ENCODE results near the gene CORO2A.

The CORO2A gene

DNA sequence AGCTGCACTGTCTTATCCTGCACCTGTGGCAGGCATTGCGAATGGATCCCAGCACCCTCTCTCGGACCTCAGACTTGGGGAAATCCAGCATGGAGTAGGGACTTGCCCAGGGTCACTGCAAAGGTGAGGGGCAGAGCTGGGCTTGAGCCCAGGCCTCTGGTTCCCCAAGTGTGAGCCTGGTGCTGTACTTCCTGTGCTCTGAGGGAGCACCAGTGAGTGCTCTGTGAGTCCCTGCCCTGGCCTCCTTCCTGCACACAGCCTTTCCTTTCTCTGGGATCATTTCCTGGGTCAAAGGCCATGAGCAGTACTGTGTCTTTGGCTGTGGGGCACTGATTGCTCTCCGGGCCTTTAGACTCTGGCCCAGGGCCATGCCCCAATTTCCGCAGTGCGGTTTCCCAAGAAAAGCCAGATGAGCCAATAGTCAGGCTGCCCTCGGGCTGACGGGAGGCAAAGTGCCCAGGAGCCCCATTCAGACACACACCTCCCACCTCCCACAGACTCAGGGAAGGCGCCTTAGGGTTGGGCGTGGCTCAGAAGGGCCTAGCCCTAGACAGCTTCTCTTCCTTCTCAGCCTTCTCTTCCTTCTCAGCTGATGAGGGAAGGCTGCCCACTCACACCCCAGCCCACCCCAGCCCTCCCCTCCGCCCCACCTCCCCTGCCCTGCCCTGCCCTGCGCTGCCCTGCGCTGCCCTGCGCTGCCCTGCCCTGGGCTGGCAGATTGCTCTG, 50.1 kb downstream of the CORO2A start:
- DNase-seq (ENCODE audit: low read depth), result no peak
- TF ChIP-seq, protein P1, sequence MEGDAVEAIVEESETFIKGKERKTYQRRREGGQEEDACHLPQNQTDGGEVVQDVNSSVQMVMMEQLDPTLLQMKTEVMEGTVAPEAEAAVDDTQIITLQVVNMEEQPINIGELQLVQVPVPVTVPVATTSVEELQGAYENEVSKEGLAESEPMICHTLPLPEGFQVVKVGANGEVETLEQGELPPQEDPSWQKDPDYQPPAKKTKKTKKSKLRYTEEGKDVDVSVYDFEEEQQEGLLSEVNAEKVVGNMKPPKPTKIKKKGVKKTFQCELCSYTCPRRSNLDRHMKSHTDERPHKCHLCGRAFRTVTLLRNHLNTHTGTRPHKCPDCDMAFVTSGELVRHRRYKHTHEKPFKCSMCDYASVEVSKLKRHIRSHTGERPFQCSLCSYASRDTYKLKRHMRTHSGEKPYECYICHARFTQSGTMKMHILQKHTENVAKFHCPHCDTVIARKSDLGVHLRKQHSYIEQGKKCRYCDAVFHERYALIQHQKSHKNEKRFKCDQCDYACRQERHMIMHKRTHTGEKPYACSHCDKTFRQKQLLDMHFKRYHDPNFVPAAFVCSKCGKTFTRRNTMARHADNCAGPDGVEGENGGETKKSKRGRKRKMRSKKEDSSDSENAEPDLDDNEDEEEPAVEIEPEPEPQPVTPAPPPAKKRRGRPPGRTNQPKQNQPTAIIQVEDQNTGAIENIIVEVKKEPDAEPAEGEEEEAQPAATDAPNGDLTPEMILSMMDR (IDR thresholded peaks at IDR 0.05; ENCODE audit: control insufficient read depth, extremely low read depth, insufficient read depth), result no peak
- no peak overlapping the region for H3K4me3 ChIP-seq (ENCODE audit: low read depth, low read length)

DNA sequence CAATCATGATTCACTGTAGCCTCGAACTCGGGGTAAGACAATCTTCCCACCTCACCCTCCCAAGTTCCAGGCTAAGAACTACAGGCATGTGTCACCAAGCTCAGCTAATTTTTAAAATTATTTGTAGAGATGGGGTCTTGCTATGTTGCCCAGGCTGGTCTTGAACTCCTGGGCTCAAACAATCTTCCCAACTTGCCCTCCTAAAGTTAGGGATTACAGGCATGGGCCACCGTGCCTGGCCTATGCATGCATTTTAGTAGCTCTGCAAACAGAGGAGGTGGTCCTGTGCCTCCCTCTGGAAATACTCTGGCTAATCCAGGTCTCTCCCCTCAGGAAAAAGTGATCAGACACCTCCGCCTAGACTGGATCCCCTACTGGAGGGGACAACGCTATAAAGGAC, 51.9 kb downstream of the CORO2A start:
- no peak for DNase-seq (ENCODE audit: low read depth)
- TF ChIP-seq, protein P1 (IDR thresholded peaks at IDR 0.05; ENCODE audit: control insufficient read depth, extremely low read depth, insufficient read depth), result no peak
- H3K4me3 ChIP-seq (ENCODE audit: low read depth, low read length), result no peak overlapping the region

DNA sequence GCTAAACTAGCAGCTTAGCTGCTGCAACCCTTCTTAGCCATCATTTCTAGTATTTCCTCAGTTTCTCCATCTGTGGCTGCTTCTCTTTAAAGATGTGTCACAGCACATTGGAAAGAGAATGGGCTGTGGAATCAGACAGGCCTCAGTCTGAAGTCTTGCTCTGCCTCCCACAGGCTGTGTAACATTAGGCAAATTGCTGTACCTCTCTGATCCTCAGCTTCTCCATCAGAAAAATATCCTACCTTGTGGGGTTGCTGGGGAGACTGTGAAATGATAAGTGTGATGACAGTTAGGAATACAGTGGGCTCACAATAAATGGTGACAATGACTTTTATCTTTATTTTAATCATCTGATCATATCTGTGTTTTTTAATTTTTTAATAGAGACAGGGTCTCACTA, 55.9 kb downstream of the CORO2A start:
- DNase-seq (ENCODE audit: low read depth), result no peak
- TF ChIP-seq, protein P1 (IDR thresholded peaks at IDR 0.05; ENCODE audit: control insufficient read depth, extremely low read depth, insufficient read depth), result no peak
- no peak overlapping the region for H3K4me3 ChIP-seq (ENCODE audit: low read depth, low read length)

DNA sequence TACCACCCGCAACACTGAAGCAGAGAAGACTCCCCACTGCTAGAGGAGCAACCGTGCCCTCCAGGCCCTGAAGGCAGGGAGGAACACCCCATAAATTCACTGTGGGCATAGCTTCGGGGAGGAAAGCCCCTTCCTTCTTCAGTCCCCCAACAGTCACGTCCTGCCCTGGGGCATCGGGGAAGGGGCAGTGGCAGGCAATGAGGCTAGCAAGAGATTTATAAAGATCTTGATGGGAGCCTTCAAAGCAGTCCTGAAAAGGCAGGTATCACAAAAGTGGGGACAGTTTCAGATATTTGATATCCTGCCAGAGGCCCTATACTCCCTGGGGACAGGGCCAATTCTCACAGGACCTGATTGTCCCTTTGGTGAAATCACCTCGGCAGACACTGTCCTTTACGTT, 56.5 kb downstream of the CORO2A start:
- peak overlapping the region; percentile 9; the same call in 1 of the 2 replicates for H3K4me3 ChIP-seq (ENCODE audit: low read depth, low read length)
- TF ChIP-seq, protein P1 (IDR thresholded peaks at IDR 0.05; ENCODE audit: control insufficient read depth, extremely low read depth, insufficient read depth), result no peak
- DNase-seq (ENCODE audit: low read depth), result peak; percentile 27

DNA sequence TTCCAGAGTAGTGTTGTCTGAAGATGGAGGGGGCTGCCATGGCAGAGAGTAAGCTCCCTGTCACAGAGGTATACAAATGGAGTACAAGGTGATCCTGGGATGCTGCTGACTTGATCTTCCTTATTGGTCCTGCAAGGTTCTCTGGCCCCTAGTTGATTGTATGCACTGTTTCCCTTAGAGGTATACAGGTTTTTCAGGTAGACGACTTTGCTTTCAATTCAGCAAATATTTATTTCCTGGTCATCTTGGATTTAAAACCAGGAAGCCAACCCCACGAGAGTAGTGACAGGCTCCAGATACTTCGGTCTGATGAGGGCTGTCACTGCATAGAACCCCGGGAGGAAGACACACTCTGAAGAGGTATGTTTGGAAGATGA, 56.9 kb downstream of the CORO2A start:
- TF ChIP-seq, protein P1 (IDR thresholded peaks at IDR 0.05; ENCODE audit: control insufficient read depth, extremely low read depth, insufficient read depth), result no peak
- peak overlapping the region; percentile 9; the same call in 1 of the 2 replicates for H3K4me3 ChIP-seq (ENCODE audit: low read depth, low read length)
- DNase-seq (ENCODE audit: low read depth), result peak; percentile 90

DNA sequence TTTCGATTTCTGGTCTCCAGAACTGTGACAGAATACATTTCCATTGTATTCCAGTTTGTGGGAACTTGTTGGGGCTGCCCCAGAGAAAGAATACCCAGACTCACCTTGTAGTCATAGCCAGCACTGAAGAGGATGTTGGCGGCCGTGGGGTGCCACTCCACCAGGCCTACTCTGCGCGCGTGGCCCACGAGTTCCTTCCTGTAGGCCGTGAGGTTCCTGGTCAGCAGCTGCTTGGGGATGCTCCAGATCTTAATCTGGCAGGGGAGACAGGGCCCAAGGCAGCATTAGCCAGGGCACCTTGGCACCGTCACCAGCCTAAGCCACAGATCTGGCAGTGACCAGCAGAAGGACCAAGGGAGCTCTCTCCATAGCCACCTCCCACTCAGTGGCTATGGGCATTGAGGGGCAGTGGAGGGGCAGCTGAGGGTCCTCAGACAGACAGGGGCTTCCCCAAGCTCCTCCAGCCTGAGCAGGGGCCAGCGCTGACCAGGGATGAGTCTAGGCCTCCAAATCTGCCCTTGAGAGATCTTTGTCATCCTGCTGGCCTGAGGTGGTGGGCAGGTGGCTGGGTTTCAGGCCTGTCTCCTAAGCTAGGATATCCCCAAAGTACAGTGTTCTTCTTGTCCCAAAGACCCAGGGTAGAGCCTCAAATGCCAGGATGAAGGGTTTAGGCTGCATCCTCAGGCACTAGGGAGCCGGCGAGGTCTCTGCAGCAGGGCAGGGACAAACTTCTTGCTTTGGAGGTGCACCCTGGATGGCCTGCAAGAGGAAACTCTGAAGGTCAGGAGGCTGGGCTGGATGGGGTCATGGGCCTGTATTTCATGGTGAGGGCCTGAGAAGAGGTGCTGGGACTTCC, 57.5 kb downstream of the CORO2A start:
- TF ChIP-seq, protein P1 (IDR thresholded peaks at IDR 0.05; ENCODE audit: control insufficient read depth, extremely low read depth, insufficient read depth), result no peak
- no peak overlapping the region for H3K4me3 ChIP-seq (ENCODE audit: low read depth, low read length)
- DNase-seq (ENCODE audit: low read depth), result no peak
